K562 (cell line): ENCODE data around the gene DDC. TPM values are rescaled to one million over a fixed set of nuclear protein-coding genes. Genes with fewer than 3 reads are reported as not detected.
A peak's percentile ranks its signal among the peaks of the same experiment; 100 is the strongest.

Source experiments
- ARNT ChIP-seq, 2 experiments: fragments of 450-650 bp; IDR thresholded peaks; 2 replicates each; pipeline ENCODE4 v1.6.1; 2016; ENCODE audit warnings: mild to moderate bottlenecking in 1 of 2
- BHLHE40 ChIP-seq: IDR thresholded peaks from 2 replicates; pipeline ENCODE4 v1.6.1; 2011; ENCODE audit warnings: low read length, improper control_type of control experiment
- CREB1 ChIP-seq, 2 experiments: sonication (generic) in 1 of 2; formaldehyde crosslinking in 1 of 2; IDR thresholded peaks; 2 replicates each; pipeline versions ENCODE4 v1.6.1 to v1.8.0; 2012 to 2022; ENCODE audit warnings: inconsistent platforms in 1 of 2, mild to moderate bottlenecking in 1 of 2, missing genetic modification reagents in 1 of 2, moderate library complexity in 1 of 2
- ELF1 ChIP-seq: fragments of 200-800 bp; sonication (Bioruptor generic); IDR thresholded peaks from 2 replicates; pipeline ENCODE4 v1.6.1; 2016; ENCODE audit warnings: missing genetic modification characterization, missing compliant biosample characterization
- KDM4B ChIP-seq, 2 experiments: fragments of 450-650 bp in 1 of 2; sonication (generic) in 1 of 2; IDR thresholded peaks; 2 replicates each; pipeline ENCODE4 v1.6.1; 2016 to 2017; ENCODE audit warnings: borderline replicate concordance in 2 of 2, antibody characterized with exemption in 1 of 2, low read depth in 1 of 2, mild to moderate bottlenecking in 1 of 2
- L3MBTL2 ChIP-seq: fragments of 450-650 bp; IDR thresholded peaks from 2 replicates; pipeline ENCODE4 v1.6.1; 2016; ENCODE audit warnings: mild to moderate bottlenecking, moderate library complexity
- RAD21 ChIP-seq, 2 experiments: fragments of 250-450 bp in 1 of 2; fragments of 450-650 bp in 1 of 2; sonication (Bioruptor Pico) in 1 of 2; formaldehyde crosslinking in 1 of 2; IDR thresholded peaks in 1 of 2; conservative IDR thresholded peaks in 1 of 2; 2 replicates each; pipeline versions ENCODE4 v1.4.0 to v1.8.0; 2020 to 2022; ENCODE audit warnings: mild to moderate bottlenecking in 2 of 2, moderate library complexity in 1 of 2
- RCOR1 ChIP-seq, 2 experiments: IDR thresholded peaks; 2 replicates each; pipeline ENCODE4 v1.6.1; 2012; ENCODE audit warnings: low read depth in 2 of 2, low read length in 2 of 2, borderline replicate concordance in 1 of 2, improper control_type of control experiment in 1 of 2
- SIN3B ChIP-seq: fragments of 450-650 bp; IDR thresholded peaks from 2 replicates; pipeline ENCODE4 v1.6.1; 2017; ENCODE audit warnings: low read depth, mild to moderate bottlenecking, moderate library complexity
- SLC30A9 ChIP-seq: fragments of 250-450 bp; sonication (Bioruptor Pico); IDR thresholded peaks from 2 replicates; pipeline ENCODE4 v1.8.0; 2022; ENCODE audit warnings: mild to moderate bottlenecking, moderate library complexity
- SMARCB1 ChIP-seq: IDR thresholded peaks from 2 replicates; pipeline ENCODE4 v1.6.1; 2011; ENCODE audit warnings: improper control_type of control experiment, low read depth; ENCODE audit not compliant: insufficient read length
- STAG1 ChIP-seq: sonication (generic); formaldehyde crosslinking; IDR thresholded peaks from 2 replicates; pipeline ENCODE4 v1.5.0; 2020; ENCODE audit warnings: missing genetic modification reagents, borderline replicate concordance
- polyA plus RNA-seq, 8 experiments: library from polyadenylated mRNA; depleted of rRNA in 4 of 8; stranded (reverse) in 5 of 8; unstranded in 3 of 8; fragments of >200 nt; fragmentation: Nextera tagmentation in 2 of 8; fragmentation: Illumina TruSeq in 1 of 8; extraction: Ambion mirVana in 2 of 8; extraction: Trizol in 1 of 8; gene quantifications; 2 replicates each; pipeline versions ENCODE4 v1.2.1 to v1.2.3, GENCODE V29; 2011 to 2014; ENCODE audit warnings: inconsistent platforms in 1 of 8, missing spikeins in 1 of 8
- total RNA-seq, 7 experiments: library from RNA; depleted of rRNA in 6 of 7; stranded (reverse); fragments of >200 nt in 6 of 7; fragmentation: Illumina TruSeq in 2 of 7; extraction: Trizol in 2 of 7; gene quantifications; 2 replicates each; pipeline versions ENCODE4 v1.2.1 to v1.2.3, GENCODE V29; 2011 to 2021; ENCODE audit warnings: low replicate concordance in 1 of 7
- TF ChIP-seq, protein P1 (sequence below), 2 experiments: IDR thresholded peaks; 2 replicates each; pipeline ENCODE4 v1.6.1; 2011; ENCODE audit warnings: borderline replicate concordance in 1 of 2, control low read depth in 1 of 2, low read depth in 1 of 2, low read length in 1 of 2, mild to moderate bottlenecking in 1 of 2, mixed read lengths in 1 of 2, moderate library complexity in 1 of 2; ENCODE audit not compliant: insufficient read depth in 1 of 2, insufficient read length in 1 of 2, poor library complexity in 1 of 2, severe bottlenecking in 1 of 2; ENCODE audit errors: extremely low read depth in 1 of 2
- TF ChIP-seq, protein P2 (sequence below): fragments of 450-650 bp; IDR thresholded peaks from 2 replicates; pipeline ENCODE4 v1.6.1; 2018; ENCODE audit warnings: mild to moderate bottlenecking, low read depth; ENCODE audit not compliant: partially characterized antibody
- TF ChIP-seq, protein P3 (sequence below): sonication (generic); formaldehyde crosslinking; IDR thresholded peaks from 2 replicates; pipeline ENCODE4 v1.8.1; 2023; ENCODE audit warnings: mild to moderate bottlenecking, missing genetic modification reagents
- TF ChIP-seq, protein P4 (sequence below): fragments of 450-650 bp; IDR thresholded peaks from 2 replicates; pipeline ENCODE4 v1.6.1; 2016
- TF ChIP-seq, protein P5 (sequence below): sonication (generic); formaldehyde crosslinking; IDR thresholded peaks from 2 replicates; pipeline ENCODE4 v1.9.0; 2022; ENCODE audit warnings: mild to moderate bottlenecking, missing genetic modification reagents

Gene DDC
- total and polyA plus RNA-seq, 9 of the 15 experiments (the other 6 are each of a cell fraction or from before 2014, with no cell fraction given) = not detected

DNA sequence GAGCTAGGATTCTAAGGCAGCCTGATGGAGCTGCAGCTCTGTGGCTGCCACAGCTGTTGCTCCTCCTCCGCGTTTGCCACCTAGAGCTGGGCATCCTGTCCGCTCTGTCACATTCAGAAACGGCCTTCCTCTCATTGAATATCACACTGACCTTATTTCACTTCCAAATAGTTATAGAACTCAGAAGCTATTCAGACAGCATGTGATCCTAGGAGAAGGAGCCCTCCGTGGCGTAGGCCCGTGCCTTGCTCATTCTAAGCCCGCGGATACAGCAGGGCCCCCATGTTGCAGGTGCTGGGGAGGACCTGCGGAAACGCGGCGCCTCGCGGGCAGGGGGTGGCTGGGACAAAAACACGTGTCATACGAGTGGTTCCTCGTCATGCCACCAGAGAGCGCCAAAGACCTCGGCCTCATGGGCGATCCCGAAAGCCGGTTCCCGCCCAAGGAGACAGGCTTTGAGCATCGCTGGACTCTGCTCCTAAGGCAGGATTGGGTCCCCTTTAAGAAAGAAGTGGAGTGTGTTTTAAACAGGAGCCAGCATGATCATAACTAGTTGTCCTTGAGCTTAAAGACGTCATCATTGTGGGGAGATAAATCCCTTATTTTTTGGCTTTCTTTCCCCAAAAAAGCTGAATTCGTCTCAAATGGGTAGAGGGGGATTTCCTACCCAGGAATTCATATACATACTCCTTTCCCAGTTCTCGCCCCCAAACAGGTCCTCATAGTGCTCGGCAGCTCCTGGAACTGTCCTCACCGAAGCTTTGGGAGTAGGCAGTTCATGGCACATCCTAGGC is 97.2 kb downstream of the DDC start (continued):
- TF ChIP-seq, protein P1, sequence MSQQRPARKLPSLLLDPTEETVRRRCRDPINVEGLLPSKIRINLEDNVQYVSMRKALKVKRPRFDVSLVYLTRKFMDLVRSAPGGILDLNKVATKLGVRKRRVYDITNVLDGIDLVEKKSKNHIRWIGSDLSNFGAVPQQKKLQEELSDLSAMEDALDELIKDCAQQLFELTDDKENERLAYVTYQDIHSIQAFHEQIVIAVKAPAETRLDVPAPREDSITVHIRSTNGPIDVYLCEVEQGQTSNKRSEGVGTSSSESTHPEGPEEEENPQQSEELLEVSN (IDR thresholded peaks at IDR 0.05; ENCODE audit: borderline replicate concordance in 1 of 2, extremely low read depth in 1 of 2, insufficient read depth in 1 of 2, insufficient read length in 1 of 2, low read depth in 1 of 2, low read length in 1 of 2, poor library complexity in 1 of 2, severe bottlenecking in 1 of 2) = peak; percentile 90 to 96
- TF ChIP-seq SLC30A9 (CRISPR knock-in tag) (no peak), SMARCB1 (no peak), ELF1 (tag) (no peak), CREB1 (IDR thresholded peaks at IDR 0.05) (peak; percentile 23; the same call in 1 of the 2 replicates), CREB1 (CRISPR knock-in tag; IDR thresholded peaks at IDR 0.05) (peak; percentile 69; the same call in 1 of the 2 replicates), RCOR1 (IDR thresholded peaks at IDR 0.05; ENCODE audit: borderline replicate concordance in 1 of 2, low read depth in 2 of 2, low read length in 2 of 2) (peak in 1 of 2 experiments; percentile 42; a peak in 1 of 4 replicates), STAG1 (CRISPR knock-in tag) (peak; percentile 93), RAD21 (CRISPR knock-in tag; conservative IDR thresholded peaks at IDR 0.05 in 1 of 2, IDR thresholded peaks at IDR 0.05 in 1 of 2) (peak; percentile 95 to 99), KDM4B (IDR thresholded peaks at IDR 0.05; ENCODE audit: borderline replicate concordance in 2 of 2, low read depth in 1 of 2) (no peak), L3MBTL2 (peak; percentile 97), BHLHE40 (peak; percentile 46; the same call in 1 of the 2 replicates), SIN3B (no peak), ARNT (IDR thresholded peaks at IDR 0.05) (no peak)
- TF ChIP-seq, protein P2, sequence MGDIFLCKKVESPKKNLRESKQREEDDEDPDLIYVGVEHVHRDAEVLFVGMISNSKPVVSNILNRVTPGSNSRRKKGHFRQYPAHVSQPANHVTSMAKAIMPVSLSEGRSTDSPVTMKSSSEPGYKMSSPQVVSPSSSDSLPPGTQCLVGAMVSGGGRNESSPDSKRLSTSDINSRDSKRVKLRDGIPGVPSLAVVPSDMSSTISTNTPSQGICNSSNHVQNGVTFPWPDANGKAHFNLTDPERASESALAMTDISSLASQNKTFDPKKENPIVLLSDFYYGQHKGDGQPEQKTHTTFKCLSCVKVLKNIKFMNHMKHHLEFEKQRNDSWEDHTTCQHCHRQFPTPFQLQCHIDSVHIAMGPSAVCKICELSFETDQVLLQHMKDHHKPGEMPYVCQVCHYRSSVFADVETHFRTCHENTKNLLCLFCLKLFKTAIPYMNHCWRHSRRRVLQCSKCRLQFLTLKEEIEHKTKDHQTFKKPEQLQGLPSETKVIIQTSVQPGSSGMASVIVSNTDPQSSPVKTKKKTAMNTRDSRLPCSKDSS = no peak
- TF ChIP-seq, protein P3, sequence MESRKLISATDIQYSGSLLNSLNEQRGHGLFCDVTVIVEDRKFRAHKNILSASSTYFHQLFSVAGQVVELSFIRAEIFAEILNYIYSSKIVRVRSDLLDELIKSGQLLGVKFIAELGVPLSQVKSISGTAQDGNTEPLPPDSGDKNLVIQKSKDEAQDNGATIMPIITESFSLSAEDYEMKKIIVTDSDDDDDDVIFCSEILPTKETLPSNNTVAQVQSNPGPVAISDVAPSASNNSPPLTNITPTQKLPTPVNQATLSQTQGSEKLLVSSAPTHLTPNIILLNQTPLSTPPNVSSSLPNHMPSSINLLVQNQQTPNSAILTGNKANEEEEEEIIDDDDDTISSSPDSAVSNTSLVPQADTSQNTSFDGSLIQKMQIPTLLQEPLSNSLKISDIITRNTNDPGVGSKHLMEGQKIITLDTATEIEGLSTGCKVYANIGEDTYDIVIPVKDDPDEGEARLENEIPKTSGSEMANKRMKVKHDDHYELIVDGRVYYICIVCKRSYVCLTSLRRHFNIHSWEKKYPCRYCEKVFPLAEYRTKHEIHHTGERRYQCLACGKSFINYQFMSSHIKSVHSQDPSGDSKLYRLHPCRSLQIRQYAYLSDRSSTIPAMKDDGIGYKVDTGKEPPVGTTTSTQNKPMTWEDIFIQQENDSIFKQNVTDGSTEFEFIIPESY (CRISPR knock-in tag) = peak; percentile 48; the same call in 1 of the 2 replicates
- TF ChIP-seq, protein P4, sequence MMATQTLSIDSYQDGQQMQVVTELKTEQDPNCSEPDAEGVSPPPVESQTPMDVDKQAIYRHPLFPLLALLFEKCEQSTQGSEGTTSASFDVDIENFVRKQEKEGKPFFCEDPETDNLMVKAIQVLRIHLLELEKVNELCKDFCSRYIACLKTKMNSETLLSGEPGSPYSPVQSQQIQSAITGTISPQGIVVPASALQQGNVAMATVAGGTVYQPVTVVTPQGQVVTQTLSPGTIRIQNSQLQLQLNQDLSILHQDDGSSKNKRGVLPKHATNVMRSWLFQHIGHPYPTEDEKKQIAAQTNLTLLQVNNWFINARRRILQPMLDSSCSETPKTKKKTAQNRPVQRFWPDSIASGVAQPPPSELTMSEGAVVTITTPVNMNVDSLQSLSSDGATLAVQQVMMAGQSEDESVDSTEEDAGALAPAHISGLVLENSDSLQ = no peak
- TF ChIP-seq, protein P5, sequence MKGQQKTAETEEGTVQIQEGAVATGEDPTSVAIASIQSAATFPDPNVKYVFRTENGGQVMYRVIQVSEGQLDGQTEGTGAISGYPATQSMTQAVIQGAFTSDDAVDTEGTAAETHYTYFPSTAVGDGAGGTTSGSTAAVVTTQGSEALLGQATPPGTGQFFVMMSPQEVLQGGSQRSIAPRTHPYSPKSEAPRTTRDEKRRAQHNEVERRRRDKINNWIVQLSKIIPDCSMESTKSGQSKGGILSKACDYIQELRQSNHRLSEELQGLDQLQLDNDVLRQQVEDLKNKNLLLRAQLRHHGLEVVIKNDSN (CRISPR knock-in tag) = peak; percentile 70
